Astrocyte (in vitro differentiated cells and primary cell): ENCODE measurements around the gene RPAP3.
A peak's percentile ranks its signal among the peaks of the same experiment; 100 is the strongest.

Experiments used
- CTCF ChIP-seq: IDR thresholded peaks from 2 replicates; pipeline ENCODE4 v1.5.1; 2011; ENCODE audit warnings: low read depth, mild to moderate bottlenecking, inconsistent platforms, low read length, moderate library complexity; ENCODE audit not compliant: insufficient read depth
- EZH2 ChIP-seq: IDR thresholded peaks from 2 replicates; pipeline ENCODE4 v1.6.1; 2012; ENCODE audit warnings: mild to moderate bottlenecking, low read length, inconsistent platforms; ENCODE audit not compliant: insufficient read depth

- TF ChIP-seq CTCF (peak; percentile 78), EZH2 (no peak)
Observed at GRCh38 chr12:47686645-47687240, 19.1 kb downstream of the RPAP3 start.
